GM23338 (cell line): ENCODE data around the gene ORC3. TPM values are rescaled to one million over a fixed set of nuclear protein-coding genes. Genes with fewer than 3 reads are reported as not detected.
A peak's percentile ranks its signal among the peaks of the same experiment; 100 is the strongest.
"Not testable (repeated sequence)": the region's sequence is repeated elsewhere in the genome, so short reads cannot be mapped to it uniquely, and the experiment has no call there.

Experiments
- ATAC-seq: fragments of 200-7000 bp; cut with Tn5 transposase; 3 replicates; pipeline ENCODE4 v1.9.1; 2020
- DNase-seq: peaks from one replicate; pipeline ENCODE4 v3.0.0-alpha.2; 2015; ENCODE audit warnings: low spot score
- H2AFZ ChIP-seq: fragments of 200-600 bp; sonication (generic); 2 replicates; pipeline ENCODE4 v1.8.0; 2016; ENCODE audit warnings: antibody characterized with exemption, mild to moderate bottlenecking, moderate library complexity
- H3F3A ChIP-seq: fragments of 200-600 bp; sonication (generic); replicated peaks from 2 replicates; pipeline ENCODE4 v1.8.0; 2017; ENCODE audit warnings: antibody characterized with exemption, mixed run types, low read depth
- H3K27ac ChIP-seq: fragments of 200-600 bp; sonication (generic); 2 replicates; pipeline ENCODE4 v1.6.1; 2016; ENCODE audit warnings: low read depth
- H3K27me3 ChIP-seq: fragments of 200-600 bp; sonication (generic); 2 replicates; pipeline ENCODE4 v1.8.0; 2016; ENCODE audit warnings: mild to moderate bottlenecking, mixed run types, moderate library complexity; ENCODE audit not compliant: insufficient read depth
- H3K36me3 ChIP-seq: fragments of 200-600 bp; sonication (generic); 2 replicates; pipeline ENCODE4 v1.8.0; 2016; ENCODE audit warnings: mild to moderate bottlenecking; ENCODE audit not compliant: insufficient read depth
- H3K4me1 ChIP-seq: fragments of 200-600 bp; sonication (generic); 2 replicates; pipeline ENCODE4 v1.8.0; 2016; ENCODE audit warnings: mild to moderate bottlenecking, moderate library complexity; ENCODE audit not compliant: insufficient read depth
- H3K4me2 ChIP-seq: fragments of 200-600 bp; sonication (generic); 2 replicates; pipeline ENCODE4 v1.7.1; 2017; ENCODE audit warnings: mixed run types
- H3K4me3 ChIP-seq: fragments of 200-600 bp; sonication (generic); 2 replicates; pipeline ENCODE4 v1.6.1; 2016; ENCODE audit warnings: mixed run types
- H3K79me2 ChIP-seq: fragments of 200-600 bp; sonication (generic); replicated peaks from 2 replicates; pipeline ENCODE4 v1.8.0; 2017; ENCODE audit warnings: mild to moderate bottlenecking; ENCODE audit not compliant: insufficient read depth
- H3K9me2 ChIP-seq: fragments of 200-600 bp; sonication (generic); 2 replicates; pipeline ENCODE4 v1.8.0; 2017; ENCODE audit not compliant: insufficient read depth
- H4K20me1 ChIP-seq: fragments of 200-600 bp; sonication (generic); replicated peaks from 2 replicates; pipeline ENCODE4 v1.8.0; 2017; ENCODE audit warnings: mild to moderate bottlenecking; ENCODE audit not compliant: insufficient read depth
- H3K27ac Mint-ChIP-seq: 2 replicates; pipeline ENCODE4 v1.8.0; 2020; ENCODE audit warnings: inconsistent platforms, mild to moderate bottlenecking, moderate library complexity, mixed read lengths
- H3K27me3 Mint-ChIP-seq: 3 replicates; pipeline ENCODE4 v1.8.0; 2022; ENCODE audit warnings: low read depth, mild to moderate bottlenecking, moderate library complexity, mixed read lengths, inconsistent platforms; ENCODE audit not compliant: insufficient read depth, poor library complexity
- H3K36me3 Mint-ChIP-seq: 3 replicates; pipeline ENCODE4 v1.8.0; 2021; ENCODE audit warnings: low read depth, mild to moderate bottlenecking, inconsistent platforms, moderate library complexity, mixed read lengths
- H3K4me1 Mint-ChIP-seq: 3 replicates; pipeline ENCODE4 v1.8.0; 2020; ENCODE audit warnings: mild to moderate bottlenecking, inconsistent platforms, mixed read lengths
- H3K4me3 Mint-ChIP-seq: 3 replicates; pipeline ENCODE4 v1.8.0; 2021; ENCODE audit warnings: moderate library complexity, mild to moderate bottlenecking, inconsistent platforms, mixed read lengths
- H3K9me3 Mint-ChIP-seq: 3 replicates; pipeline ENCODE4 v1.8.0; 2020; ENCODE audit warnings: moderate library complexity, mild to moderate bottlenecking, inconsistent platforms, mixed read lengths
- CREB1 ChIP-seq: fragments of 250-450 bp; sonication (Bioruptor Pico); IDR thresholded peaks from 2 replicates; pipeline ENCODE4 v1.5.0; 2020; ENCODE audit warnings: low read depth, mild to moderate bottlenecking, moderate library complexity
- EZH2phosphoT487 ChIP-seq: fragments of 200-600 bp; sonication (generic); IDR thresholded peaks from one replicate; pipeline ENCODE4 v1.8.1; 2018; ENCODE audit warnings: antibody characterized with exemption; ENCODE audit not compliant: unreplicated experiment
- JUNB ChIP-seq: IDR thresholded peaks from one replicate; pipeline ENCODE4 v1.6.1; 2016; ENCODE audit warnings: antibody characterized with exemption; ENCODE audit not compliant: unreplicated experiment
- NANOG ChIP-seq: IDR thresholded peaks from 2 replicates; pipeline ENCODE4 v1.6.1; 2016; ENCODE audit warnings: antibody characterized with exemption, borderline replicate concordance
- POLR2AphosphoS5 ChIP-seq: IDR thresholded peaks from 2 replicates; pipeline ENCODE4 v1.6.1; 2016; ENCODE audit warnings: antibody characterized with exemption, low read depth
- STAT1 ChIP-seq: IDR thresholded peaks from one replicate; pipeline ENCODE4 v1.6.1; 2016; ENCODE audit warnings: antibody characterized with exemption; ENCODE audit not compliant: unreplicated experiment
- ZNF114 ChIP-seq: fragments of 250-450 bp; sonication (Bioruptor Pico); IDR thresholded peaks from 2 replicates; pipeline ENCODE4 v1.5.0; 2020; ENCODE audit warnings: mild to moderate bottlenecking, moderate library complexity
- polyA plus RNA-seq: library from polyadenylated mRNA; unstranded; fragments of >200 nt; fragmentation: Nextera tagmentation; extraction: Ambion mirVana; gene quantifications from 2 replicates; pipeline ENCODE4 v1.2.1, GENCODE V29; 2016
- total RNA-seq: library from RNA; depleted of rRNA; stranded (reverse); fragments of >200 nt; shearing (Covaris generic); gene quantifications from 2 replicates; pipeline ENCODE4 v1.2.3, GENCODE V29; 2014
- TF ChIP-seq, protein P1 (sequence below), 2 experiments: fragments of 200-600 bp in 1 of 2; sonication (generic) in 1 of 2; conservative IDR thresholded peaks; 2 replicates each; pipeline versions ENCODE4 v1.5.1 to v1.6.1; 2016 to 2017; ENCODE audit warnings: antibody characterized with exemption in 2 of 2, low read depth in 2 of 2, mild to moderate bottlenecking in 2 of 2, moderate library complexity in 1 of 2
- TF ChIP-seq, protein P2 (sequence below): IDR thresholded peaks from 2 replicates; pipeline ENCODE4 v1.6.1; 2016; ENCODE audit warnings: antibody characterized with exemption

ORC3 gene
- total and polyA plus RNA-seq, 2 experiments from 2014 or later = 53.1 to 78.4 TPM

DNA sequence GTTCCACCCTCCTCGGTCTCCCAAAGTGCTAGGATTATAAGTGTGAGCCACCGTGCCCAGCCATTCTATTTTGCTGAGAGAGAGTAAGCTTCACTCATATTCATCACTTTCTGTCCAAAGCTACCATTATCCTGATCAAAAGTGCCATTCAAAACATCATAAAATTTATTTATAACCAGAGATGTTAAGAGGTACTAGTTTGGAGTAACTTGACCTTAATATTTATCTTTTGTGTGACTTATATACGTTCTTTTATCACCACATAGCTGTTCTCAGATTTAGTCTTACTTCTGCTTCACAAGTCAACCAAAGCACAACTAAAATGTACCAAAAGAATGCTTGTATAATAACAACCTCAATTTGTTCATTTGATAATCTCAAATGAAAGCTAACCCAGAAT, 94.0 kb downstream of the ORC3 start (continued):
- TF ChIP-seq POLR2AphosphoS5 = no peak
- no peak for TF ChIP-seq NANOG

DNA sequence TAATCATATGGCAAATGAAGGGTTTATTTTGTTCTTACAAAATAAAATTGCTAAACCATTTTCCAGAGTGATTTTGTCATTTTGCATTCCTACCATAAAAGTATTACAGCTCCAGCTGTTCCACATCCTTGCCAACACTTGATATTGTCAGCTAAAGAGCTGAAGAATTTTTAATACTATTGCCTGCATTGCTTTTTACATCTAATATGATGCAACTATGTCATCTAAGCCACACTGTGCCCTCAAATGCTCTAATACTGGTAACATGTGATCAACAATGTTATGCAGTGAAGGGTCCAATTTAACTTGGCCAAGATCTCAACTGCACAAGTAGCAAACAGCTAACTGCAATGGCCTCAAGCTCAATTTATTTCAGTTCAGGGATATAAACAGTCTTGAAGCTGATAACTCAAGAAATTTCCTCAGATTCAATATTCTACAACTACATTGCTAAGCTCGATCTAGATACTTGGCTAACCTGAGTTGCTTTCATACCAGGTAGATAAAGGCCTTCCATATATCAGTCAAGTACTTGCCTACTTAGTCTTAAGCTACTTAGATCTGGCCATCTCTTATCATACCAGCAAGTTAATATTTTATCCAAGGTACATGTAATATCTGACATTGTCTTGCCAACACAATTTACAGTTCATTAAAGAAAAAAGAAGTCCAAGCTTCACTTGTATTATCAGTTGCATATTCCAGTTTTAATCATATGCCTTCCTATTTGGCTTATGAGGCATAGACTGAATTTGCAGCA, 95.1 kb downstream of the ORC3 start:
- H3K36me3 ChIP-seq = no peaks in the 10 kb centered on the region; the same call in 1 of the 2 replicates
- peaks cover 84% of the 10 kb centered on the region for H4K20me1 ChIP-seq
- no peaks in the 10 kb centered on the region for H3F3A ChIP-seq
- ATAC-seq (no peak), DNase-seq (no peak)
- H3K36me3 Mint-ChIP-seq = peaks cover 29% of the 10 kb centered on the region
- H3K4me3 Mint-ChIP-seq = no peak overlapping the region
- peaks cover 36% of the 10 kb centered on the region for H3K4me1 Mint-ChIP-seq
- peaks cover 22% of the 10 kb centered on the region for H3K4me1 ChIP-seq
- H3K27me3 ChIP-seq = no peaks in the 10 kb centered on the region
- H3K4me3 ChIP-seq = no peak overlapping the region
- H3K27ac ChIP-seq = no peak overlapping the region
- no peak for TF ChIP-seq NANOG
- TF ChIP-seq, protein P1, sequence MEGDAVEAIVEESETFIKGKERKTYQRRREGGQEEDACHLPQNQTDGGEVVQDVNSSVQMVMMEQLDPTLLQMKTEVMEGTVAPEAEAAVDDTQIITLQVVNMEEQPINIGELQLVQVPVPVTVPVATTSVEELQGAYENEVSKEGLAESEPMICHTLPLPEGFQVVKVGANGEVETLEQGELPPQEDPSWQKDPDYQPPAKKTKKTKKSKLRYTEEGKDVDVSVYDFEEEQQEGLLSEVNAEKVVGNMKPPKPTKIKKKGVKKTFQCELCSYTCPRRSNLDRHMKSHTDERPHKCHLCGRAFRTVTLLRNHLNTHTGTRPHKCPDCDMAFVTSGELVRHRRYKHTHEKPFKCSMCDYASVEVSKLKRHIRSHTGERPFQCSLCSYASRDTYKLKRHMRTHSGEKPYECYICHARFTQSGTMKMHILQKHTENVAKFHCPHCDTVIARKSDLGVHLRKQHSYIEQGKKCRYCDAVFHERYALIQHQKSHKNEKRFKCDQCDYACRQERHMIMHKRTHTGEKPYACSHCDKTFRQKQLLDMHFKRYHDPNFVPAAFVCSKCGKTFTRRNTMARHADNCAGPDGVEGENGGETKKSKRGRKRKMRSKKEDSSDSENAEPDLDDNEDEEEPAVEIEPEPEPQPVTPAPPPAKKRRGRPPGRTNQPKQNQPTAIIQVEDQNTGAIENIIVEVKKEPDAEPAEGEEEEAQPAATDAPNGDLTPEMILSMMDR (conservative IDR thresholded peaks at IDR 0.05; ENCODE audit: low read depth in 2 of 2) = no peak
- no peak for TF ChIP-seq STAT1
- TF ChIP-seq POLR2AphosphoS5 = no peak
- TF ChIP-seq EZH2phosphoT487 = no peak
- H3K9me2 ChIP-seq = no peaks in the 10 kb centered on the region
- no peaks in the 10 kb centered on the region for H3K9me3 Mint-ChIP-seq
- H3K79me2 ChIP-seq = peaks cover 100% of the 10 kb centered on the region
- H2AFZ ChIP-seq = no peak overlapping the region
- H3K27me3 Mint-ChIP-seq = peaks cover 4% of the 10 kb centered on the region
- no peak overlapping the region for H3K27ac Mint-ChIP-seq
- no peak overlapping the region for H3K4me2 ChIP-seq

DNA sequence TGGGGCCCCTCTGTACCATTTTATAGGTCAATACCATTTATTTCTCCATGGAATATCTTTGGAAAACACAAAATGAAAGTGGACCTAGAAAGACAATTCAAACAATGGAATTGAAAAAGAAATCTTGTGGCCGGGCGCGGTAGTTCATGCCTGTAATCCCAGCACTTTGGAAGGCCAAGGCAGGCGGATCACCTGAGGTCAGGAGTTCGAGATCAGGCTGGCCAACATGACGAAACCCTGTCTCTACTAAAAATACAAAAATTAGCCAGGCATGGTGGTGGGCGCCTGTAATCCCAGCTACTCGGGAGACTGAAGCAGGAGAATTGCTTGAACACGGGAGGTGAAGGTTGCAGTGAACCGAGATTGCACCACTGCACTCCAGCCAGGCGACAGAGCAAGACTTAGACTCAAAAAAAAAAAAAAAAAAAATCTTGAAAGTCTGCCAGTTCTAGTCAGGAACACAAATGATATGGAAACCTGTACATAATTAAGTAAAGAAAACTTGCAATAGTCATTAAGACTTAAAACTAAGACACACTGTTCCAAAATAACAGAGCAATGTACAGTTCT, 96.8 kb downstream of the ORC3 start:
- Mint-ChIP-seq H3K36me3 (peaks cover 19% of the 10 kb centered on the region), H3K4me1 (peaks cover 49% of the 10 kb centered on the region), H3K27ac (peak overlapping the region; percentile 72; the same call in 1 of the 2 replicates)
- H3K4me3 ChIP-seq, H3K9me3 Mint-ChIP-seq, H3F3A ChIP-seq, H2AFZ ChIP-seq, H3K4me2 ChIP-seq, H3K27ac ChIP-seq, H3K27me3 ChIP-seq, H3K36me3 ChIP-seq, H3K9me2 ChIP-seq, DNase-seq, ATAC-seq, H3K4me3 Mint-ChIP-seq, H3K27me3 Mint-ChIP-seq: not testable (repeated sequence)
- Histone ChIP-seq H3K79me2 (peaks cover 100% of the 10 kb centered on the region), H3K4me1 (peaks cover 38% of the 10 kb centered on the region), H4K20me1 (peaks cover 85% of the 10 kb centered on the region)

DNA sequence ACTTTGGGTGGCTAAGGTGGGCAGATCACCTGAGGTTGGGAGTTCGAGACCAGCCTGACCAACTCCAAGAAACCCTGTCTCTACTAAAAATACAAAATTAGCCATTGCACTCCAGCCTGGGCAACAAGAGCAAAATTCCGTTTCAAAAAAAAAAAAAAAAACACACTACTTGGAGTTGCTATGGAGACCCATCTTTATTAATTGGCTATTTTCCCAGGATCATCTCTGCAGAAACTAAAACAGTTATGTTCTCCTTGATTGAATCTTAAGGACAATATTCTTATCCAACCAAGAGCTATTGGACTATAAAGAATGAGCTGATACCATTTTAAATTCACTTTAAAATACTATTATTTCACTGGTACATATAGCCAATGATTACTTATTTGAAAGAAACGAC, 97.4 kb downstream of the ORC3 start:
- DNase-seq (no peak), ATAC-seq (no peak)
- no peaks in the 10 kb centered on the region for H3F3A ChIP-seq
- H3K4me1 ChIP-seq = peaks cover 44% of the 10 kb centered on the region
- no peak overlapping the region for H3K4me2 ChIP-seq
- H3K4me1 Mint-ChIP-seq = peaks cover 52% of the 10 kb centered on the region
- no peaks in the 10 kb centered on the region for H3K27me3 ChIP-seq
- no peaks in the 10 kb centered on the region for H3K9me2 ChIP-seq
- H3K27me3 Mint-ChIP-seq = peaks cover 4% of the 10 kb centered on the region
- no peak overlapping the region for H3K27ac ChIP-seq
- H3K4me3 Mint-ChIP-seq = no peak overlapping the region
- 0 out of 2 replicates have a peak overlapping the region, but pooled peaks have one; percentile 56 for H3K27ac Mint-ChIP-seq
- H3K4me3 ChIP-seq = no peak overlapping the region
- peaks cover 90% of the 10 kb centered on the region for H4K20me1 ChIP-seq
- H3K36me3 Mint-ChIP-seq = peaks cover 19% of the 10 kb centered on the region; the same call in 2 of the 3 replicates
- H2AFZ ChIP-seq = no peak overlapping the region
- no peaks in the 10 kb centered on the region for H3K36me3 ChIP-seq
- H3K79me2 ChIP-seq = peaks cover 100% of the 10 kb centered on the region
- no peaks in the 10 kb centered on the region for H3K9me3 Mint-ChIP-seq
- TF ChIP-seq CREB1 (CRISPR knock-in tag) (no peak), JUNB (no peak), ZNF114 (CRISPR knock-in tag) (no peak), NANOG (no peak)
- TF ChIP-seq, protein P1 (conservative IDR thresholded peaks at IDR 0.05; ENCODE audit: low read depth in 2 of 2) = no peak
- TF ChIP-seq, protein P2, sequence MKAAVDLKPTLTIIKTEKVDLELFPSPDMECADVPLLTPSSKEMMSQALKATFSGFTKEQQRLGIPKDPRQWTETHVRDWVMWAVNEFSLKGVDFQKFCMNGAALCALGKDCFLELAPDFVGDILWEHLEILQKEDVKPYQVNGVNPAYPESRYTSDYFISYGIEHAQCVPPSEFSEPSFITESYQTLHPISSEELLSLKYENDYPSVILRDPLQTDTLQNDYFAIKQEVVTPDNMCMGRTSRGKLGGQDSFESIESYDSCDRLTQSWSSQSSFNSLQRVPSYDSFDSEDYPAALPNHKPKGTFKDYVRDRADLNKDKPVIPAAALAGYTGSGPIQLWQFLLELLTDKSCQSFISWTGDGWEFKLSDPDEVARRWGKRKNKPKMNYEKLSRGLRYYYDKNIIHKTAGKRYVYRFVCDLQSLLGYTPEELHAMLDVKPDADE = no peak
